Smooth muscle cell (in vitro differentiated cells): ENCODE data around the gene SRGN. TPM values are rescaled to one million over a fixed set of nuclear protein-coding genes. Genes with fewer than 3 reads are reported as not detected.

Experiments
- DNase-seq: peaks from one replicate; lab custom pipeline; 2025; ENCODE audit not compliant: unreplicated experiment; lab: John Stamatoyannopoulos, UW
- H2AFZ ChIP-seq: fragments of 200-600 bp; sonication (generic); 2 replicates; pipeline ENCODE4 v1.6.0; 2016; ENCODE audit warnings: antibody characterized with exemption, low read depth, mild to moderate bottlenecking
- H3F3A ChIP-seq: fragments of 200-600 bp; sonication (generic); 2 replicates; pipeline ENCODE4 v1.6.0; 2017; ENCODE audit warnings: antibody characterized with exemption, low read depth
- H3K27ac ChIP-seq: fragments of 200-600 bp; sonication (generic); 2 replicates; pipeline ENCODE4 v1.5.1; 2016; ENCODE audit warnings: low read depth, mild to moderate bottlenecking
- H3K27me3 ChIP-seq: fragments of 200-600 bp; sonication (generic); 2 replicates; pipeline ENCODE4 v1.6.1; 2016; ENCODE audit warnings: low read depth, mild to moderate bottlenecking
- H3K36me3 ChIP-seq: fragments of 200-600 bp; sonication (generic); 2 replicates; pipeline ENCODE4 v1.5.1; 2016; ENCODE audit warnings: low read depth
- H3K4me1 ChIP-seq: fragments of 200-600 bp; sonication (generic); 2 replicates; pipeline ENCODE4 v1.5.1; 2016; ENCODE audit warnings: low read depth
- H3K4me2 ChIP-seq: fragments of 200-600 bp; sonication (generic); 2 replicates; pipeline ENCODE4 v1.6.0; 2016; ENCODE audit warnings: mild to moderate bottlenecking
- H3K4me3 ChIP-seq: fragments of 200-600 bp; sonication (generic); 2 replicates; pipeline ENCODE4 v1.5.1; 2016; ENCODE audit warnings: mild to moderate bottlenecking
- H3K79me2 ChIP-seq: fragments of 200-600 bp; sonication (generic); 2 replicates; pipeline ENCODE4 v1.6.0; 2016; ENCODE audit warnings: low read depth, mild to moderate bottlenecking
- H3K9ac ChIP-seq: fragments of 200-600 bp; sonication (generic); 2 replicates; pipeline ENCODE4 v1.6.0; 2016; ENCODE audit warnings: low read depth
- H3K9me3 ChIP-seq: fragments of 200-600 bp; sonication (generic); replicated peaks from 2 replicates; pipeline ENCODE4 v1.5.1; 2016; ENCODE audit warnings: low read depth
- H4K20me1 ChIP-seq: fragments of 200-600 bp; sonication (generic); 2 replicates; pipeline ENCODE4 v1.6.0; 2016; ENCODE audit warnings: low read depth
- CTCF ChIP-seq: fragments of 200-600 bp; sonication (generic); IDR thresholded peaks from 2 replicates; pipeline ENCODE4 v1.5.1; 2017; ENCODE audit warnings: borderline replicate concordance, mild to moderate bottlenecking, antibody characterized with exemption; ENCODE audit not compliant: insufficient read depth, poor library complexity, severe bottlenecking
- WGBS: methylation state at CpG from one replicate; pipeline ENCODE4 v1.1.7; 2016; ENCODE audit warnings: low lambda C conversion rate; 5-methylcytosine and 5-hydroxymethylcytosine counted together
- polyA plus RNA-seq: library from polyadenylated mRNA; unstranded; fragments of >200 nt; fragmentation: Nextera tagmentation; extraction: Ambion mirVana; gene quantifications from 2 replicates; pipeline ENCODE4 v1.2.1, GENCODE V29; 2016
- total RNA-seq: library from RNA; depleted of rRNA; stranded (reverse); fragments of >200 nt; gene quantifications from 2 replicates; pipeline ENCODE4 v1.2.3, GENCODE V29; 2014

SRGN gene
- total and polyA plus RNA-seq, 2 experiments from 2014 or later, result not detected

- no peaks in the 10 kb centered on the region for H3K79me2 ChIP-seq
- H3F3A ChIP-seq, result no peaks in the 10 kb centered on the region
- H3K4me1 ChIP-seq, result no peaks in the 10 kb centered on the region
- no peaks in the 10 kb centered on the region for H3K9me3 ChIP-seq
- no peaks in the 10 kb centered on the region for H3K27me3 ChIP-seq
- no peak overlapping the region for H3K4me3 ChIP-seq
- 90% methylated on average over 14 of the region's 14 CpGs for WGBS
- no peaks in the 10 kb centered on the region for H3K36me3 ChIP-seq
- TF ChIP-seq CTCF, result no peak
- no peak overlapping the region for H3K4me2 ChIP-seq
- DNase-seq, result no peak
- no peaks in the 10 kb centered on the region for H4K20me1 ChIP-seq
- H3K9ac ChIP-seq, result no peak overlapping the region
- no peak overlapping the region for H2AFZ ChIP-seq
- no peak overlapping the region for H3K27ac ChIP-seq
Measured at GRCh38 chr10:69056536-69057260, 31.2 kb upstream of the SRGN start.

- TF ChIP-seq CTCF, result no peak
- Histone ChIP-seq H3K4me2 (no peak overlapping the region), H3K36me3 (no peaks in the 10 kb centered on the region), H3K27ac (no peak overlapping the region), H3K4me1 (no peaks in the 10 kb centered on the region), H3K4me3 (no peak overlapping the region), H3K9me3 (no peaks in the 10 kb centered on the region), H3K27me3 (no peaks in the 10 kb centered on the region), H3K9ac (no peak overlapping the region), H3K79me2 (no peaks in the 10 kb centered on the region), H2AFZ (no peak overlapping the region), H4K20me1 (no peaks in the 10 kb centered on the region), H3F3A (no peaks in the 10 kb centered on the region)
- 74% methylated on average over 14 of the region's 14 CpGs for WGBS
- no peak for DNase-seq
Measured at GRCh38 chr10:69057261-69057950, 30.5 kb upstream of the SRGN start.

- Histone ChIP-seq H2AFZ (no peak overlapping the region), H3K4me3 (no peak overlapping the region), H4K20me1 (no peaks in the 10 kb centered on the region), H3K27ac (no peak overlapping the region), H3K9ac (no peak overlapping the region), H3K27me3 (no peaks in the 10 kb centered on the region), H3K79me2 (no peaks in the 10 kb centered on the region), H3K36me3 (no peaks in the 10 kb centered on the region), H3K9me3 (no peaks in the 10 kb centered on the region), H3K4me1 (no peaks in the 10 kb centered on the region), H3K4me2 (no peak overlapping the region), H3F3A (no peaks in the 10 kb centered on the region)
- no peak for TF ChIP-seq CTCF
- DNase-seq, result no peak
- 0% methylated on average over 1 of the region's 1 CpG for WGBS
Measured at GRCh38 chr10:69057951-69058297, 30.0 kb upstream of the SRGN start.
